Liver (tissue), 3 donors: ENCODE measurements around the gene ZFAND3.

Experiments used
- FOXA1 ChIP-seq: IDR thresholded peaks from 2 replicates; pipeline ENCODE4 v1.6.1; 2016; ENCODE audit warnings: antibody characterized with exemption
- GABPA ChIP-seq, 2 donors: IDR thresholded peaks in 1 of 2; conservative IDR thresholded peaks in 1 of 2; 2 replicates each; pipeline ENCODE4 v1.6.1; 2016; ENCODE audit warnings: antibody characterized with exemption in 2 of 2, mild to moderate bottlenecking in 1 of 2, moderate library complexity in 1 of 2
- HNF4G ChIP-seq: IDR thresholded peaks from 2 replicates; pipeline ENCODE4 v1.6.1; 2016; ENCODE audit warnings: antibody characterized with exemption
- JUND ChIP-seq, 2 donors: IDR thresholded peaks; 2 replicates each; pipeline ENCODE4 v1.6.1; 2016; ENCODE audit warnings: antibody characterized with exemption in 2 of 2
- RAD21 ChIP-seq, 2 donors: IDR thresholded peaks; 2 replicates each; pipeline ENCODE4 v1.6.1; 2016; ENCODE audit warnings: antibody characterized with exemption in 2 of 2, mild to moderate bottlenecking in 2 of 2
- RXRA ChIP-seq, 2 donors: IDR thresholded peaks; 2 replicates each; pipeline ENCODE4 v1.6.1; 2017 to 2018; ENCODE audit warnings: antibody characterized with exemption in 2 of 2, mild to moderate bottlenecking in 1 of 2
- SP1 ChIP-seq: IDR thresholded peaks from 2 replicates; pipeline ENCODE4 v1.6.1; 2018; ENCODE audit warnings: antibody characterized with exemption, mild to moderate bottlenecking
- TAF1 ChIP-seq: conservative IDR thresholded peaks from 2 replicates; pipeline ENCODE4 v1.6.1; 2016; ENCODE audit warnings: antibody characterized with exemption, mild to moderate bottlenecking
- YY1 ChIP-seq: IDR thresholded peaks from 2 replicates; pipeline ENCODE4 v1.6.1; 2016; ENCODE audit warnings: antibody characterized with exemption, mild to moderate bottlenecking
- TF ChIP-seq, protein P1 (sequence below): fragments of 150-350 bp; IDR thresholded peaks from 2 replicates; pipeline ENCODE4 v1.5.1; 2017; ENCODE audit warnings: improper control_type of control experiment, low read depth, low read length; ENCODE audit not compliant: missing input control
- TF ChIP-seq, protein P2 (sequence below): IDR thresholded peaks from 2 replicates; pipeline ENCODE4 v1.6.1; 2016; ENCODE audit warnings: antibody characterized with exemption
- TF ChIP-seq, protein P3 (sequence below): IDR thresholded peaks from 2 replicates; pipeline ENCODE4 v1.6.1; 2016; ENCODE audit warnings: antibody characterized with exemption
- TF ChIP-seq, protein P4 (sequence below): IDR thresholded peaks from 2 replicates; pipeline ENCODE4 v1.6.1; 2016; ENCODE audit warnings: antibody characterized with exemption, mild to moderate bottlenecking
- TF ChIP-seq, protein P5 (sequence below): IDR thresholded peaks from 2 replicates; pipeline ENCODE4 v1.6.1; 2016; ENCODE audit warnings: antibody characterized with exemption
- donor health status: healthy.
- donor health status: healthy.

DNA sequence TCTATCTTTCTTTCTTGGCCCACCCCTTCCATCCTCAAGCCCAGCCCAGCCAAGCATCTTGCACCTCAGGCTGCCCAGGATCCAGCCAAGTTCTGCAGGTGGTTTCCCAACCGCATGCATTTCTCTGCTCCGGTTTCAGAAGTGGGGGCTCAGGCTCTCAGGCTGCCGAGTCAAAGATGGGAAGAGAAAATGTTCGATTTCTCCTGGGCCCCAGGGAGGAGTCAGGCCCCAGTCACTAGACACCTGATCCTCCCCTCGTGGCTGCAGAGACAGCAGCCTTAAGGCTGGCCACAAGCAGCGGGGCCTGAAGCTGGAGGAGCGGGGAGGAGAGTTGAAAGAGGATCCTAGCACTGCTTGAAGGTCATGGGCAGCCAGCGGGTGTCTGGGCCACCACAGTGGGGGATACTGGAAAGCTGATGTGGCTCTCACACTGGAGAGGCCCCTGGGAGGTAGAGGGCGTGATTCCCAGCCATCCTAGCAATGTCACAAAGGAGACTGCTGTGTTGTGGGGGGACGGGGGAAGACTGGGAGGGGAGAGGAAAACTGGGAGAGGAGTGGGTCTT lies 42.2 kb upstream of the ZFAND3 start:
- TF ChIP-seq, protein P1, sequence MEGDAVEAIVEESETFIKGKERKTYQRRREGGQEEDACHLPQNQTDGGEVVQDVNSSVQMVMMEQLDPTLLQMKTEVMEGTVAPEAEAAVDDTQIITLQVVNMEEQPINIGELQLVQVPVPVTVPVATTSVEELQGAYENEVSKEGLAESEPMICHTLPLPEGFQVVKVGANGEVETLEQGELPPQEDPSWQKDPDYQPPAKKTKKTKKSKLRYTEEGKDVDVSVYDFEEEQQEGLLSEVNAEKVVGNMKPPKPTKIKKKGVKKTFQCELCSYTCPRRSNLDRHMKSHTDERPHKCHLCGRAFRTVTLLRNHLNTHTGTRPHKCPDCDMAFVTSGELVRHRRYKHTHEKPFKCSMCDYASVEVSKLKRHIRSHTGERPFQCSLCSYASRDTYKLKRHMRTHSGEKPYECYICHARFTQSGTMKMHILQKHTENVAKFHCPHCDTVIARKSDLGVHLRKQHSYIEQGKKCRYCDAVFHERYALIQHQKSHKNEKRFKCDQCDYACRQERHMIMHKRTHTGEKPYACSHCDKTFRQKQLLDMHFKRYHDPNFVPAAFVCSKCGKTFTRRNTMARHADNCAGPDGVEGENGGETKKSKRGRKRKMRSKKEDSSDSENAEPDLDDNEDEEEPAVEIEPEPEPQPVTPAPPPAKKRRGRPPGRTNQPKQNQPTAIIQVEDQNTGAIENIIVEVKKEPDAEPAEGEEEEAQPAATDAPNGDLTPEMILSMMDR, result no peak
- TF ChIP-seq, protein P2, sequence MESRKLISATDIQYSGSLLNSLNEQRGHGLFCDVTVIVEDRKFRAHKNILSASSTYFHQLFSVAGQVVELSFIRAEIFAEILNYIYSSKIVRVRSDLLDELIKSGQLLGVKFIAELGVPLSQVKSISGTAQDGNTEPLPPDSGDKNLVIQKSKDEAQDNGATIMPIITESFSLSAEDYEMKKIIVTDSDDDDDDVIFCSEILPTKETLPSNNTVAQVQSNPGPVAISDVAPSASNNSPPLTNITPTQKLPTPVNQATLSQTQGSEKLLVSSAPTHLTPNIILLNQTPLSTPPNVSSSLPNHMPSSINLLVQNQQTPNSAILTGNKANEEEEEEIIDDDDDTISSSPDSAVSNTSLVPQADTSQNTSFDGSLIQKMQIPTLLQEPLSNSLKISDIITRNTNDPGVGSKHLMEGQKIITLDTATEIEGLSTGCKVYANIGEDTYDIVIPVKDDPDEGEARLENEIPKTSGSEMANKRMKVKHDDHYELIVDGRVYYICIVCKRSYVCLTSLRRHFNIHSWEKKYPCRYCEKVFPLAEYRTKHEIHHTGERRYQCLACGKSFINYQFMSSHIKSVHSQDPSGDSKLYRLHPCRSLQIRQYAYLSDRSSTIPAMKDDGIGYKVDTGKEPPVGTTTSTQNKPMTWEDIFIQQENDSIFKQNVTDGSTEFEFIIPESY, result no peak
- TF ChIP-seq TAF1 (no peak), RAD21 (IDR thresholded peaks at IDR 0.05) (no peak), FOXA1 (no peak), YY1 (no peak), GABPA (IDR thresholded peaks at IDR 0.05 in 1 of 2, conservative IDR thresholded peaks at IDR 0.05 in 1 of 2) (no peak), RXRA (IDR thresholded peaks at IDR 0.05) (no peak), JUND (IDR thresholded peaks at IDR 0.05) (no peak), HNF4G (no peak), SP1 (no peak)
- TF ChIP-seq, protein P3, sequence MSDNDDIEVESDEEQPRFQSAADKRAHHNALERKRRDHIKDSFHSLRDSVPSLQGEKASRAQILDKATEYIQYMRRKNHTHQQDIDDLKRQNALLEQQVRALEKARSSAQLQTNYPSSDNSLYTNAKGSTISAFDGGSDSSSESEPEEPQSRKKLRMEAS, result no peak
- TF ChIP-seq, protein P4, sequence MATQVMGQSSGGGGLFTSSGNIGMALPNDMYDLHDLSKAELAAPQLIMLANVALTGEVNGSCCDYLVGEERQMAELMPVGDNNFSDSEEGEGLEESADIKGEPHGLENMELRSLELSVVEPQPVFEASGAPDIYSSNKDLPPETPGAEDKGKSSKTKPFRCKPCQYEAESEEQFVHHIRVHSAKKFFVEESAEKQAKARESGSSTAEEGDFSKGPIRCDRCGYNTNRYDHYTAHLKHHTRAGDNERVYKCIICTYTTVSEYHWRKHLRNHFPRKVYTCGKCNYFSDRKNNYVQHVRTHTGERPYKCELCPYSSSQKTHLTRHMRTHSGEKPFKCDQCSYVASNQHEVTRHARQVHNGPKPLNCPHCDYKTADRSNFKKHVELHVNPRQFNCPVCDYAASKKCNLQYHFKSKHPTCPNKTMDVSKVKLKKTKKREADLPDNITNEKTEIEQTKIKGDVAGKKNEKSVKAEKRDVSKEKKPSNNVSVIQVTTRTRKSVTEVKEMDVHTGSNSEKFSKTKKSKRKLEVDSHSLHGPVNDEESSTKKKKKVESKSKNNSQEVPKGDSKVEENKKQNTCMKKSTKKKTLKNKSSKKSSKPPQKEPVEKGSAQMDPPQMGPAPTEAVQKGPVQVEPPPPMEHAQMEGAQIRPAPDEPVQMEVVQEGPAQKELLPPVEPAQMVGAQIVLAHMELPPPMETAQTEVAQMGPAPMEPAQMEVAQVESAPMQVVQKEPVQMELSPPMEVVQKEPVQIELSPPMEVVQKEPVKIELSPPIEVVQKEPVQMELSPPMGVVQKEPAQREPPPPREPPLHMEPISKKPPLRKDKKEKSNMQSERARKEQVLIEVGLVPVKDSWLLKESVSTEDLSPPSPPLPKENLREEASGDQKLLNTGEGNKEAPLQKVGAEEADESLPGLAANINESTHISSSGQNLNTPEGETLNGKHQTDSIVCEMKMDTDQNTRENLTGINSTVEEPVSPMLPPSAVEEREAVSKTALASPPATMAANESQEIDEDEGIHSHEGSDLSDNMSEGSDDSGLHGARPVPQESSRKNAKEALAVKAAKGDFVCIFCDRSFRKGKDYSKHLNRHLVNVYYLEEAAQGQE, result no peak
- TF ChIP-seq, protein P5, sequence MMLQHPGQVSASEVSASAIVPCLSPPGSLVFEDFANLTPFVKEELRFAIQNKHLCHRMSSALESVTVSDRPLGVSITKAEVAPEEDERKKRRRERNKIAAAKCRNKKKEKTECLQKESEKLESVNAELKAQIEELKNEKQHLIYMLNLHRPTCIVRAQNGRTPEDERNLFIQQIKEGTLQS, result no peak
